K562 (cell line): ENCODE results near the gene KRT80. TPM values are rescaled to one million over a fixed set of nuclear protein-coding genes. Genes with fewer than 3 reads are reported as not detected.

Source experiments
- ATAC-seq: fragments of 200-7000 bp; cut with Tn5 transposase; 3 replicates; pipeline ENCODE4 v1.9.1; 2020; ENCODE audit warnings: moderate library complexity
- BruUV-seq: library from RNA; stranded (reverse); fragments of 400-500 nt; replicated peaks from 2 replicates; lab custom pipeline; 2021; lab: Mats Ljungman, UMichigan
- CTCF ChIA-PET: fragments of 300-600 bp; formaldehyde crosslinking; extraction: SDS; loops from one replicate; lab custom pipeline; 2021; ENCODE audit warnings: low intra/inter-chr PET ratio; lab: Yijun Ruan, JAX
- POLR2A ChIA-PET: fragments of 300-600, 350-650 bp; sonication (Branson Sonifier 250); formaldehyde crosslinking; extraction: SDS; loops from one replicate; lab custom pipeline; 2021; ENCODE audit warnings: antibody characterized with exemption, inconsistent platforms; lab: Yijun Ruan, JAX
- DNase-seq, 4 experiments: peaks; one replicate each; pipeline versions ENCODE4 v3.0.0 to v3.0.0-alpha.2; 2011 to 2018; ENCODE audit warnings: low spot score in 3 of 4, mixed read lengths in 3 of 4; ENCODE audit errors: extremely low read depth in 1 of 4
- FAIRE-seq: peaks from 2 replicates; lab custom pipeline; 2011; peaks lifted over from hg19 to GRCh38; lab: Jason Lieb, UNC
- H2AFZ ChIP-seq: 2 replicates; pipeline ENCODE4 v1.6.0; 2011; ENCODE audit warnings: low read depth, low read length, control low read depth, inconsistent platforms
- H3K27ac ChIP-seq: fragments of 200-600 bp; 3 replicates; pipeline ENCODE4 v1.8.0; 2011; ENCODE audit warnings: low read depth, mild to moderate bottlenecking, control low read depth, inconsistent platforms, low read length, moderate library complexity, mixed read lengths; ENCODE audit errors: extremely low read depth
- H3K27me3 ChIP-seq, 2 experiments: fragments of 300-600 bp in 1 of 2; 2 replicates in 1 of 2; 3 replicates in 1 of 2; pipeline versions ENCODE4 v1.6.0 to v1.8.0; 2011; ENCODE audit warnings: inconsistent platforms in 2 of 2, low read length in 2 of 2, mild to moderate bottlenecking in 1 of 2, mixed read lengths in 1 of 2, moderate library complexity in 1 of 2; ENCODE audit not compliant: control insufficient read depth in 2 of 2, insufficient read depth in 2 of 2
- H3K36me3 ChIP-seq: fragments of 300-600 bp; 3 replicates; pipeline ENCODE4 v1.8.0; 2011; ENCODE audit warnings: mild to moderate bottlenecking, low read length, inconsistent platforms; ENCODE audit not compliant: control insufficient read depth, insufficient read depth
- H3K4me1 ChIP-seq, 2 experiments: fragments of 200-600 bp in 1 of 2; replicated peaks in 1 of 2; 2 replicates in 1 of 2; 3 replicates in 1 of 2; pipeline versions ENCODE4 v1.5.1 to v1.8.0; 2011; ENCODE audit warnings: inconsistent platforms in 2 of 2, low read length in 2 of 2, mild to moderate bottlenecking in 1 of 2, mixed read lengths in 1 of 2, moderate library complexity in 1 of 2; ENCODE audit not compliant: control insufficient read depth in 2 of 2, insufficient read depth in 2 of 2
- H3K4me2 ChIP-seq: 2 replicates; pipeline ENCODE4 v1.6.1; 2011; ENCODE audit warnings: low read length, control low read depth, inconsistent platforms, mixed read lengths; ENCODE audit not compliant: insufficient read depth
- H3K4me3 ChIP-seq: fragments of 200-600 bp; sonication (generic), shearing (Covaris generic); 2 replicates; pipeline ENCODE4 v1.5.1; 2016; ENCODE audit warnings: control low read depth, inconsistent platforms
- H3K79me2 ChIP-seq: fragments of 200-600 bp; 3 replicates; pipeline ENCODE4 v1.8.0; 2011; ENCODE audit warnings: low read length, inconsistent platforms; ENCODE audit not compliant: control insufficient read depth, insufficient read depth
- H3K9ac ChIP-seq, 2 experiments: 2 replicates each; pipeline versions ENCODE4 v1.6.0 to v1.6.1; 2011; ENCODE audit warnings: low read depth in 2 of 2, low read length in 2 of 2, control low read depth in 1 of 2, inconsistent platforms in 1 of 2, mild to moderate bottlenecking in 1 of 2, mixed read lengths in 1 of 2; ENCODE audit not compliant: insufficient read depth in 1 of 2
- H3K9me1 ChIP-seq: one replicate; pipeline ENCODE4 v1.6.0; 2011; ENCODE audit warnings: inconsistent platforms, mild to moderate bottlenecking, low read length, moderate library complexity; ENCODE audit not compliant: control insufficient read depth, insufficient read depth
- H3K9me3 ChIP-seq: replicated peaks from 2 replicates; pipeline ENCODE4 v1.5.1; 2011; ENCODE audit warnings: low read depth, low read length, inconsistent platforms; ENCODE audit not compliant: control insufficient read depth, insufficient read depth
- H4K20me1 ChIP-seq: replicated peaks from 2 replicates; pipeline ENCODE4 v1.6.1; 2011; ENCODE audit warnings: low read length, inconsistent platforms, mixed read lengths; ENCODE audit not compliant: control insufficient read depth, insufficient read depth
- ATF2 ChIP-seq: sonication (generic); formaldehyde crosslinking; IDR thresholded peaks from 2 replicates; pipeline ENCODE4 v1.8.1; 2022; ENCODE audit warnings: missing genetic modification reagents
- BRD4 ChIP-seq: fragments of 200-600 bp; sonication (generic); IDR thresholded peaks from 2 replicates; pipeline ENCODE4 v1.6.1; 2017; ENCODE audit warnings: inconsistent platforms
- CBX2 ChIP-seq: fragments of 200-600 bp; sonication (generic); IDR thresholded peaks from one replicate; pipeline ENCODE4 v1.6.1; 2012; ENCODE audit warnings: mild to moderate bottlenecking, low read length, inconsistent platforms; ENCODE audit not compliant: insufficient read depth, poor library complexity, severe bottlenecking
- HES1 ChIP-seq: fragments of 450-650 bp; IDR thresholded peaks from 2 replicates; pipeline ENCODE4 v1.6.1; 2016; ENCODE audit warnings: low read depth, mild to moderate bottlenecking, moderate library complexity
- KAT7 ChIP-seq: sonication (generic); formaldehyde crosslinking; IDR thresholded peaks from 2 replicates; pipeline ENCODE4 v1.8.0; 2022; ENCODE audit warnings: missing genetic modification reagents, mild to moderate bottlenecking, borderline replicate concordance
- NCOA4 ChIP-seq: fragments of 450-650 bp; IDR thresholded peaks from 2 replicates; pipeline ENCODE4 v1.6.1; 2018; ENCODE audit warnings: mild to moderate bottlenecking; ENCODE audit not compliant: partially characterized antibody
- NR1H2 ChIP-seq: sonication (generic); formaldehyde crosslinking; IDR thresholded peaks from 2 replicates; pipeline ENCODE4 v1.4.0; 2020; ENCODE audit warnings: mild to moderate bottlenecking, missing genetic modification reagents
- POLR2AphosphoS2 ChIP-seq: IDR thresholded peaks from 2 replicates; pipeline ENCODE4 v1.6.1; 2012; ENCODE audit warnings: low read length, improper control_type of control experiment
- RBFOX2 ChIP-seq: fragments of 200-400 bp; formaldehyde crosslinking; IDR thresholded peaks from 2 replicates; pipeline ENCODE4 v1.6.1; 2017; ENCODE audit warnings: low read depth, mild to moderate bottlenecking, low read length, moderate library complexity
- TEAD4 ChIP-seq, 2 experiments: sonication (generic) in 1 of 2; formaldehyde crosslinking in 1 of 2; IDR thresholded peaks; 2 replicates each; pipeline versions ENCODE4 v1.6.1 to v1.8.0; 2012 to 2022; ENCODE audit warnings: borderline replicate concordance in 1 of 2, inconsistent platforms in 1 of 2, low read length in 1 of 2, mild to moderate bottlenecking in 1 of 2, missing genetic modification reagents in 1 of 2
- ZNF507 ChIP-seq: conservative IDR thresholded peaks from 2 replicates; pipeline ENCODE4 v1.6.1; 2017; ENCODE audit warnings: missing genetic modification characterization, missing compliant biosample characterization
- ZNF609 ChIP-seq: sonication (generic); formaldehyde crosslinking; IDR thresholded peaks from 2 replicates; pipeline ENCODE4 v1.8.1; 2023; ENCODE audit warnings: missing genetic modification reagents, mild to moderate bottlenecking, borderline replicate concordance
- WGBS: fragments of 100-300 bp; shearing (Covaris generic); methylation state at CpG from one replicate; pipeline ENCODE4 v1.1.6; 2016; ENCODE audit warnings: low coverage, mixed read lengths; ENCODE audit not compliant: insufficient coverage; ENCODE audit errors: missing lambda C conversion rate; 5-methylcytosine and 5-hydroxymethylcytosine counted together
- in situ Hi-C: fragments of 300-500 bp; cut with MboI; formaldehyde crosslinking; loops from 4 replicates; pipeline ENCODE4 v1.15.0; 2018; ENCODE audit warnings: inconsistent platforms, mixed read lengths
- intact Hi-C: fragments of 100-400 bp; cut with micrococcal nuclease; formaldehyde crosslinking; loops from 2 replicates; pipeline ENCODE4 v1.14.2; 2022
- polyA plus RNA-seq, 8 experiments: library from polyadenylated mRNA; depleted of rRNA in 4 of 8; stranded (reverse) in 5 of 8; unstranded in 3 of 8; fragments of >200 nt; fragmentation: Nextera tagmentation in 2 of 8; fragmentation: Illumina TruSeq in 1 of 8; extraction: Ambion mirVana in 2 of 8; extraction: Trizol in 1 of 8; gene quantifications; 2 replicates each; pipeline versions ENCODE4 v1.2.1 to v1.2.3, GENCODE V29; 2011 to 2014; ENCODE audit warnings: inconsistent platforms in 1 of 8, missing spikeins in 1 of 8
- total RNA-seq, 7 experiments: library from RNA; depleted of rRNA in 6 of 7; stranded (reverse); fragments of >200 nt in 6 of 7; fragmentation: Illumina TruSeq in 2 of 7; extraction: Trizol in 2 of 7; gene quantifications; 2 replicates each; pipeline versions ENCODE4 v1.2.1 to v1.2.3, GENCODE V29; 2011 to 2021; ENCODE audit warnings: low replicate concordance in 1 of 7

Gene KRT80
- total and polyA plus RNA-seq, 9 of the 15 experiments (the other 6 are each of a cell fraction or from before 2014, with no cell fraction given) = not detected

GRCh38 chr12:52199294-52199919 is 7.6 kb upstream of the KRT80 start (continued):
- TF ChIP-seq RBFOX2 (no peak), NR1H2 (CRISPR knock-in tag) (no peak)

GRCh38 chr12:52198454-52199215 is 6.8 kb upstream of the KRT80 start:
- POLR2A ChIA-PET = no interaction called here
- peaks cover 28 to 81% of the 10 kb centered on the region in 2 experiments; a peak in 4 of 5 replicates for H3K27me3 ChIP-seq
- no peaks in the 10 kb centered on the region for H3K9me1 ChIP-seq
- no peaks in the 10 kb centered on the region for H3K79me2 ChIP-seq
- no peak overlapping the region for H3K4me2 ChIP-seq
- H3K36me3 ChIP-seq = no peaks in the 10 kb centered on the region
- no peak overlapping the region for H3K9ac ChIP-seq
- no peak for DNase-seq
- 2% methylated on average over 5 of the region's 5 CpGs for WGBS
- peaks cover 0 to 3% of the 10 kb centered on the region in 2 experiments; a peak in 4 of 5 replicates for H3K4me1 ChIP-seq
- no peak for FAIRE-seq
- CTCF ChIA-PET = no interaction called here
- H4K20me1 ChIP-seq = peaks cover 4% of the 10 kb centered on the region; the same call in 1 of the 2 replicates
- BruUV-seq = no TSS peak
- intact Hi-C loops (no loop called here), in situ Hi-C loops (no loop called here)
- no peak overlapping the region for H3K4me3 ChIP-seq
- no peak for ATAC-seq
- no peaks in the 10 kb centered on the region for H3K9me3 ChIP-seq
- H2AFZ ChIP-seq = no peak overlapping the region
- no peak overlapping the region for H3K27ac ChIP-seq
- TF ChIP-seq ZNF609 (CRISPR knock-in tag) (no peak), CBX2 (no peak), POLR2AphosphoS2 (no peak), ATF2 (CRISPR knock-in tag) (no peak), TEAD4 (IDR thresholded peaks at IDR 0.05; ENCODE audit: low read length) (no peak), TEAD4 (CRISPR knock-in tag; IDR thresholded peaks at IDR 0.05; ENCODE audit: borderline replicate concordance) (no peak), KAT7 (CRISPR knock-in tag) (no peak), HES1 (no peak), BRD4 (no peak), NCOA4 (no peak), ZNF507 (tag) (no peak)
